GM11168 (cell line): ENCODE results near the gene PAGE5.

ENCODE experiments used
- in situ Hi-C: fragments of 300-500 bp; cut with MboI; formaldehyde crosslinking; loops from one replicate; pipeline ENCODE4 v1.12.0; 2022; ENCODE audit warnings: low sequenced_read_pairs; ENCODE audit not compliant: unreplicated experiment

Gene PAGE5

GRCh38 chrX:55220119-55220794 lies at the start of gene PAGE5:
Gene PAGE5, plus strand, starts transcription at chrX:55220346. Its CDS starts 1,037 bp downstream, at chrX:55221383.
- in situ Hi-C loops = no loop called here

- in situ Hi-C loops = no loop called here
Observed at GRCh38 chrX:55187281-55187680, 32.9 kb upstream of the PAGE5 start.

- in situ Hi-C loops = no loop called here
Observed at GRCh38 chrX:55196688-55197087, 23.5 kb upstream of the PAGE5 start.

- in situ Hi-C loops = no loop called here
Observed at GRCh38 chrX:55201930-55202579, 18.1 kb upstream of the PAGE5 start.

- in situ Hi-C loops = no loop called here
Observed at GRCh38 chrX:55206162-55206941, 13.8 kb upstream of the PAGE5 start.

- in situ Hi-C loops = no loop called here
Observed at GRCh38 chrX:55210931-55211677, 9.0 kb upstream of the PAGE5 start.

- in situ Hi-C loops = no loop called here
Observed at GRCh38 chrX:55213381-55213780, 6.8 kb upstream of the PAGE5 start.

GRCh38 chrX:55240788-55241340 lies 20.7 kb downstream of the PAGE5 start:
- in situ Hi-C loops = no loop called here

- in situ Hi-C loops = no loop called here
Observed at GRCh38 chrX:55253528-55253927, 33.4 kb downstream of the PAGE5 start.

- in situ Hi-C loops = no loop called here
Observed at GRCh38 chrX:55260806-55261205, 40.7 kb downstream of the PAGE5 start.

GRCh38 chrX:55264816-55265215 lies 44.7 kb downstream of the PAGE5 start, which contains the start of gene PAGE3:
Gene PAGE3, minus strand, starts transcription at chrX:55264916. Its CDS starts 1,013 bp downstream, at chrX:55263903.
- in situ Hi-C loops = no loop called here
